ENCODE measurements around the gene UQCR11. TPM values are rescaled to one million over a fixed set of nuclear protein-coding genes. Genes with fewer than 3 reads are reported as not detected.
A peak's percentile ranks its signal among the peaks of the same experiment; 100 is the strongest.

Gene UQCR11
- total RNA-seq, 1 experiment from 2014 or later: 192 TPM

DNA sequence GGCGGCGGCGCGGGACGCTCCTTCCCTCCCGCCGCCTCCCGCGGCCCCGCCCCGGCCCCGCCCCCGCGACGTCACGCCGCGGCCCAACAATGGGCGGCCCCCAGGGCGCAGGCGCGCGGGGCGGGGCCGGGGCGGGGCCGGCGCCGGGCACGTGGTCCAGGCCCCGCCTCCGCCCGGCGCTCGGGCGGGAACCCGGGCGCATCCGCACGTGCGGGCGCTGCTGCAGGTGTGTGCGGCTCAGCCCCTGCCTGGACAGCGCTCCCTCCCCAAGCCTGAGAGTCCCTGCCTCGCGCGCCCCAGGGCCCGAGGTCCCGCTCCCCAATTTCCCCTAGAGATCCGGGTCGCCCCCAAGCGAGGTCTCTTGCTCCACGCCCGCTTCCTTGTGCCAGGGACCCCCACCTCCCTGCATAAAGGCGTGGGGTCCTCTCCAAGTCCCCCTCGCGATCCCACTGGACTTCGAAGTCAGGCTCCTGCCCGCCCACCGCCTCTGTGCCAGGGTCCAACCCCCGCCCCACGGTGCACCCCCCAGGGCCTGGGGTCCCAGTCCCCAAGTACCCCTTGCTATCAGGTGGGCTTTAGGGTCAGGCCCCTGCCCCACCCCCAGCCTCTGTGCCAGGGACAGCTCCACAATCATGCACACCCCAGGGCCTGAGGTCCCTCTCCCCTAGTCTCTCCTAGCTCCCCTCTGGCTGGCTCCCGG lies 36.8 kb downstream of the UQCR11 start, which contains the start of gene MEX3D:
TSS of gene MEX3D (minus strand) at position 6 of the 700 bp plus-strand sequence. CDS start 267 bp downstream, outside the sequence.
- Histone ChIP-seq H3K4me3 (peak within 1 kb of the TSS; percentile 54), H3K9me3 (no peaks in the 10 kb centered on the region), H3K36me3 (no peaks in the 10 kb centered on the region), H3K27me3 (no peaks in the 10 kb centered on the region)
- DNase-seq: peak; percentile 58

DNA sequence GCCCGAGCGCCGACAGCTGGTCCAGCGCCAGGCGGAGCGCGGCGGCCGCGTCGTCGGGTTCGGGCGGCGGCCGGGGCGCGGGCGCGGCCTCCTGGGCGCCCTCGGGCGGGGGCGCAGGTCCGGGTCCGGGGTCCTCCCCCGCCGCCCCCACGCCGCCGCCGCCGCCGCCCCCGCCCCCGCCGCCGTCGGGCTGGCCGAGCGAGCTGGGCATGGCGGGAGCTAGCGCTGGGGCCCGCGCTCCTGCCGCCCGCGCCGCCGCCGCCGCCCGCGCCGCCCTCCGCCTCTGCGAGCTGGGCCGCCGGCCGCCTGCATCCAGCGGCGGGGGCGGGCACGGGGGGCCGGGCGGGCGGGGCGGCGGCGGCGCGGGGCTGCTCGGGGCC lies 37.4 kb downstream of the UQCR11 start:
- DNase-seq: no peak
- Histone ChIP-seq H3K36me3 (no peaks in the 10 kb centered on the region), H3K9me3 (no peaks in the 10 kb centered on the region), H3K4me3 (no peak overlapping the region), H3K27me3 (no peaks in the 10 kb centered on the region)

DNA sequence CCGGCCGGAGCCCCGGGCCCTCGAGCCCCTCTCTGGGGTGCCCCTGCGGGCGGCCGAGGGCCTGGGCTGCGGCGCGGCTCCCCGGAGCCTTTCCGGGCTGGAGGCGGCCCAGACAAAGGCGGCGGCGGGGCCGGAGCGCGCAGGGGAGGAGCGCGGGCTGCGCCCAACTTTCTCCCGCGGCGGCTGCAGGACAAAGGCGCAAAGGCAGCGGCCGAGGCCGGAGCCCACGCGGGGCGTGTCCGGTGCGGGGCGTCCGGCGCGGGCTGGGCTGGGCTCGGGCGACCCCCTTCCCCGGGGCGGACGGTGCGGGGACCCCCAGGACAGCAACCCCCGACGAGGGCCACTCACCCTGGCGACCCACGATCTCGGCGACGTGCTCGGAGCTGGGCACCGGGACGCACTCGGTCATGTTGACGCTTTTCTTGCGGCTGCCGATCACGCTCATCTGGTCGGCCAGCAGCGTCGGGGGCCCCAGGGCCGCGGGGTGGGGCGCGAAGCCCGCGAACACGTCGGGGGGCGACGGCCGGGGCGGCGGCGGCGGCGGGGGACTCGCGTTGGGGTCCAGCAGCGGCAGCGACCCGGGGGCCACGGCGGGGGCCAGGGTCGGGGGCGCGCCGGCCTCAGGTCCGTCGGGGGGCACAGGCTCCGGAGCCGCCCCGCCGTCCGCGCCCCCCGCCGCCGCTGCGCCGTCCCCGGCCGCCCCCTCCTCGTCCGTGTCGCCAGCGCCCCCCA lies 38.0 kb downstream of the UQCR11 start:
- Histone ChIP-seq H3K9me3 (no peaks in the 10 kb centered on the region), H3K27me3 (no peaks in the 10 kb centered on the region), H3K36me3 (no peaks in the 10 kb centered on the region), H3K4me3 (peak overlapping the region; percentile 54)
- peak; percentile 17 for DNase-seq

DNA sequence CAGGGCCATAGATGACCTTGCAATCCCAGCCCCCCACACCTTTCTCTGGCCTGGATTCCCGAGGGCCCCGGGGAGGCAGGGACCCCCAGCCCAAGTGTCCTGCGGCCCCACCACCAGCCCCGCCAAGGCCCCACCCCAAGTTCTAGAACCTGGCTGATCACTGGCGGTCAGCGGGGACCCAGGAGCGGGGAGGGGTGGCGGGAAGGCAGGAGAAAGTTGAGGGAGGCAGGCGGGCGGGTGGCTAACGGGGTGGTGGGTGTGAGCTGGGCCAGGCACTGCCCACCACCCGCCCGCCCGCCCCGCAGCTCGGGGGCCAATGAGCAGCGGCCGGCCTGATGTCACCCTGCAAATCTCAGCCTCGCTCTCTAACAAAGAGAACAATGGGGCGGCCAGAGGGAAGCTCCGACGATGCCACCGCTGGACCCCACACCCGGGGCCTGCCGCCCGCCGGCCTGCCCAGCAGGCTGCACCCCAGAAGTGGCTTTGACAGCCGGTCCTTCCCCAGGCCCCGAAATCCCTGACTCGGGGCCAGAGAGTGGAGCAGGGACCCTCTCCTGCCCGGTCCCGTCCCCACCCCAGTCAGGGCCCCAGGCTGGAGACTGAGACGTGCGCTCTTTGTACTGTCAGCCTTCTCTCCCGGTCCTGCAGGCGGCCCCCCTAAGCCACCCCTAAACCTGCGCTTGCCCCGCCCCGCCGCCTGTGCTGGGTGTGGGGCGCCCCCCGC lies 38.7 kb downstream of the UQCR11 start:
- Histone ChIP-seq H3K4me3 (peak overlapping the region; percentile 54), H3K27me3 (no peaks in the 10 kb centered on the region), H3K9me3 (no peaks in the 10 kb centered on the region), H3K36me3 (no peaks in the 10 kb centered on the region)
- DNase-seq: peak; percentile 61

DNA sequence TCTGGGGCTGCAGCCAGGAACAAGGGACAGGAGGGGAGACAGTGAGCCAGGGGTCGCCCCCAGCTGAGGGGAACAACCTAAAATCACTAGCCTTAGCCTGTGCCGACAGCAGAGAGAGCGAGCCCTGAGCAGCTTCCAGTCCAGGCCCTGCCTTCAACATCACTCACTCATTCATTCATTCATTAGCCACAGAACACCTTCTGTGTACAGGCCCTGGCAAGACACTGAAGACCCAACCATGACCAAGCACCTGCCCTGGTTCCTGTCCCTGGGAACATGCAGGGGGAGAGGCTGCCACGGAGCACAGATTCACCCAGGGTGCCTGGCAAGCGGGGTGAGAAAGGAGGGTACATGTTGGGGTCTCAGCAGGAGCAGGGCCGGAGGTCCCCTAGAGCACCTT lies 42.0 kb downstream of the UQCR11 start:
- Histone ChIP-seq H3K4me3 (no peak overlapping the region), H3K9me3 (no peaks in the 10 kb centered on the region), H3K36me3 (no peaks in the 10 kb centered on the region), H3K27me3 (no peaks in the 10 kb centered on the region)
- DNase-seq: no peak

DNA sequence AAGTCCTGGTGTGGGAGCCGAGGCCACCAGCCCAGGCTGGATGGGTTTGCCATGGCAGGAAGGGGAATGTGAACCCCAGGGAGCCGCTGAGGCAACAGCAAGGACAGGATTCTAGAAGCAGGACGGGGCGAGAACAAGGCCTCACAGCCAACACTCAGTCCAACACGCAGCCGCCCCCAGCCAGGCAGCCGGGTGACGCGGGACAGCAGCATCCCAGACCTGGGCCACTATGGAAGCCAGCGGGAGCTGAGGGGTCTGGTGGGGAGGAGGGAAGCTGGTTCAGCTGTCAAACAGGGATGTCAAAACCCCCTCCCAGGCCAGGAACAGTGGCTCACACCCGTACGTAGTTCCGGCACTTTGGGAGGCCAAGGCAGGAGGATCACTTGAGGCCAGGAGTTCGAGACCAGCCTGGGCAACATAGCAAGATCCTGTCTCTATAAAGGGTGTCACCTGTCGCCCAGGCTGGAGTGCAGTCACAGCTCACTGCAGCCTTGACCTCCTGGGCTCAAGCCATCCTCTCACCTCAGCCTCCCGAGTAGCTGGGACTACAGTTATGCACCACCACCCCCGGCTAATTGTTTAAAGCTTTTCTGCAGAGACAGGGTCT lies 43.9 kb downstream of the UQCR11 start:
- no peaks in the 10 kb centered on the region for H3K36me3 ChIP-seq
- H3K9me3 ChIP-seq: no peaks in the 10 kb centered on the region
- DNase-seq: no peak
- H3K27me3 ChIP-seq: no peaks in the 10 kb centered on the region
- no peak overlapping the region for H3K4me3 ChIP-seq

DNA sequence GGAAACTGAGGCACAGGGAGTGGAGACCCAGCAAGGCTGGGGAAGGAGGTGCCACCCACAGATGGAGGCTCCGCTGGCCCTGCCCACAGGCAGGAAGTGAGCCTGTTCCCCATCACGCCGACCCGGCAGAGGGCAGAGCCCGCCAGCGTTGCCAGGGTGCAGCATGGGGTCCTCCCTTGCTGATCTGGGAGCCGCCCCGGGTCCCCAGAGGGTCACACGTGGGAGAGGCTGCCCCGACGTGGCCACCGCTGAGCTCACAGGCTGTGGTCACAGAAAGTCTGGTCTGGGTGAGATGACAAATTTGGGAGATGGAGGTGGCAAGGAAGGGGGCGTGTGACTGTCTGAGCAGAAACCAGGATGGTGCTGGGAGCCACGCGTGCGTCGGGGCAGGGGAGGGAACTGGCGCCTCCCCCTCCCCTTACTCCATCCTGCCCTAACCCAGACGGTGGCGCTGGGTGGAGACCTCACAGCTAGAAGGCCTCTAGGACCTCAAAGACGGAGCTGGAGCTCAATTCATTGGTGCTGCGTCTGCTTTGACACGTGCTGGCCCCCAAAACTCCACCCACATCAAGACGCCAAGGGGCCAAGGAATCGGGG lies 44.9 kb downstream of the UQCR11 start:
- Histone ChIP-seq H3K27me3 (no peaks in the 10 kb centered on the region), H3K36me3 (no peaks in the 10 kb centered on the region), H3K9me3 (no peaks in the 10 kb centered on the region), H3K4me3 (no peak overlapping the region)
- DNase-seq: no peak

DNA sequence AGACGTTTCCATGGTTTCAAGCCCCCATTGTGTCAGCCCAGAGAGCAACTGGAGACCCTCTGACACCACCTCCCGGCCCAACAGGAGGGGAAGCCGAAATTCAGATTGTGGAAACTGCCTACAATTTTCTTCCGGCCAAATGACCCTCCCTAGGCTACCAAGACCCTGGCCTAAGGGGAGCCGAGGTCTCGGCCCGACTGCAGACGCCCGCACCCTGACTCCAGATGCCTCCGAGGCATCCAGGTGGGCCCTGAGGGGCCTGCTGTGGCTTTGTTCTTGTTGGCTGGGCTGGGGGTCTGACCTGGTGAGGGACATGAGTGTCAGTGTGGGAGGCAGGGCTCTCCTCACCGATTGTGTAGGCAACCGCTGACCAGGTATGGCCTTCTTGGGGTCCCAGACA lies 46.7 kb downstream of the UQCR11 start:
- no peaks in the 10 kb centered on the region for H3K27me3 ChIP-seq
- no peak overlapping the region for H3K4me3 ChIP-seq
- DNase-seq: no peak
- no peaks in the 10 kb centered on the region for H3K9me3 ChIP-seq
- H3K36me3 ChIP-seq: no peaks in the 10 kb centered on the region

DNA sequence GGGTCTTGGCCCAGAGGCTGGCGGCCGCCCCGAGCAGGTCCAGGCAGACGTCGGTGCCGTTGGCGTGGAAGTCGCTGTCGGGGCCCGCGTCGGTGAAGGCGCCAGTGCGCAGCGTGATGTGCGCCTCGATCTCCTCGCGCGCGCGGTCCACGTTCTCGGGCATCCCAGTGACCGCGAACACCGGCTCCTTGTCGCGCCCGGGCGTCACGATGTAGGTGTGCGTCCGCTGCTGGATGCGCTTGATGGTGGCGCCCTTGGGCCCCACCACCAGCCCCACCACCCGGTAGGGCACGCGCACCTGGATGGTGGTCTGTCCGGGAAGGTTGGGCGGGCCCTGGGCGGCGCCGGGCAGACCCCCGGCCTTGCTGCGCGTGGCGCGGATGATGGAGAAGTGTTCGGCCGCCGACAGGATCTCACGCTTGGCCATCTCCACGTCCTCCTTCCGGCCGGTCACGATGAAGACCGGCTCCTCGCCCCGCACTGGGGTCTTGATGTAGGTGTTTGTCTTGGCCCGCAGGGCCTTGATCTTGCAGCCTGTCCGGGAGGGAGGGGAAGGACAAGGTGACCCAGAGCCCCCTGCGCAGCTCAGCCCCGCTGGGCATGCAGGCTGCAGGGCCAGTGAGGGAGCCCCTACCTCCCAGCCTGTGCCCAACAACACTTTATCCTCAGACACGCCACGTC lies 48.7 kb downstream of the UQCR11 start:
- no peak for DNase-seq
- no peak overlapping the region for H3K4me3 ChIP-seq
- no peaks in the 10 kb centered on the region for H3K27me3 ChIP-seq
- H3K36me3 ChIP-seq: no peaks in the 10 kb centered on the region
- no peaks in the 10 kb centered on the region for H3K9me3 ChIP-seq

DNA sequence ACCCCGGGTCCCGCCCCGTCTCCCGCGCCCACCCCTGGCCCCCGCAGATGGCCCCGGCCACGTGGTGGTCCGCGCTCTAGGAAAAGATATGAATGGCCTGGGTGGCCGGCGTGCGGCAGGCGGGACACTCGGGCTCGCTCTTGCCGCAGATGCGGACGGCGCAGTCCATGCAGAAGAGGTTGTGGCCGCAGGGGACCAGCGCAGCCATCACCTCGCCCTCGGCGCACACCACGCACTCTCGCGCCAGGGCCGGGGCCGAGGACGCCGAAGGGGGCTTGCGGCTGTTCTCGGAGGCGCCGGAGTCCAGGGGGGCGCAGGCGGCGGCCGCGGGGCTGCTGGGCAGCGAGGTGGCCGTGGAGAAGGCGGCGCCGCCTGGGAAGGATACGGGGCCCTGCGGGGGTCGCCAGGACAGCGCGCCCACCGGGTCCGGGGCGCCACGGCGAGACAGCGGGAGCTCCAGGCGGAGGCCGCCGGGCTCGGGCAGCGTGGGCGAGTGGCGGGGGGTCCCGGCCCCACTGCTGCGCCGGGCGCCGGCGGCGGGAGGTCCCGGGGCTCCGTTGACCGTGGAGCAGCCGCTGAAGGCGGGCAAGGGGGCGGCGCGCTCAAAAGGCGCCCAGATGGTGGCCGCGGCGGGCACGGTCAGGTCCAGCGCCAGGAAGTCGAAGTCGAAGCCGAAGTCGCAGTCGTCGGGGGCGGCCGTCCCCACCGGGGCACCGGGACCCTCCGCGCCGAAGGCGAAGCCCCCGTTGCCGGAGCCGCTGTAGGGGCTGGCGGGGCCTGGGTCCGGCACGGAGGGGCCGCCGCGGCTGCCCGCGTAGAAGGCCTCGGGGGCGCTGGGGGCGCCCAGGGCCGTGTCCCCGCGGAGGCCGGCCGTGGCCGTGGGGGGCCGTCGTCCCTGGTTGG lies 49.5 kb downstream of the UQCR11 start:
- no peaks in the 10 kb centered on the region for H3K27me3 ChIP-seq
- H3K9me3 ChIP-seq: no peaks in the 10 kb centered on the region
- DNase-seq: no peak
- no peaks in the 10 kb centered on the region for H3K36me3 ChIP-seq
- no peak overlapping the region for H3K4me3 ChIP-seq

DNA sequence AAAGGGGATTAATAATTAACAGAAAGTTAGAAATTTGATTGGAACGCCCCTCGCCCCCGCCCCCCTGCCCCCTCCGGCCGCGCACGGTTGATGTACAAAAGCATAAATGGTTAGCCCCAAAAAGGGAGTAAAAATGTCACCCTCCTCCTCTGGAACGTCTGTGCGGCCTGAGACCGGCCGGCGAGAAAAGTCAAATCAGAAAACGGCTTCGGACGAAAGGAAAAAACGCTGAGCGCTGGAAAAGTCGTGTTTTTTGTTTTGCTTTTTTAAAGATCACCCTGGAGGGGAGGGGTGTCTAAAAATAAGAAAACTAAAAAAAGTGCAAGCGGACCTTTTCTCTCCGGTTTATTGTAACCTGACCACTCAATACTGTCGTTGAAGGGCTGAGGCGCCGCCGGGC lies 50.3 kb downstream of the UQCR11 start:
- H3K27me3 ChIP-seq: no peaks in the 10 kb centered on the region
- H3K36me3 ChIP-seq: no peaks in the 10 kb centered on the region
- H3K4me3 ChIP-seq: no peak overlapping the region
- no peaks in the 10 kb centered on the region for H3K9me3 ChIP-seq
- no peak for DNase-seq

DNA sequence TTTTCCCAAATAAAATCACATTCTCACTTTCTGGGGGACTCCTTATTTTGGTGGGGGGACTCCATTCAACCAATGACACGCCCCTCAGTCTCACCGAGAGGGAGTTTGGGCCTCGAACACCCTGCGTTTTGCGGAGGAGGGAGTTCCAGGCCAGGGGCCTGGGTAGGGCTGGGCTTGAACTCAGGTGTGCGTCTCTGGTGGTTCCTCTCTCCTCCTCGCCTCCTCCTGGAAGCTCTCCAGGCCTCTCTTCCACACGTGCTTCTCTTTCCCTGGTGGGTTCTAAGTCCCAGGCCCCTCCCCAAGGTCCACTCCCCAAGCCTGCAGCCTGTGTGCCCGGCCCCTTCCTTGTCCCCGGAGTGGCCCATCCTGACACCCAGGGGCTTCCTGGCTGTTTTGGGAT lies 51.8 kb downstream of the UQCR11 start:
- Histone ChIP-seq H3K36me3 (no peaks in the 10 kb centered on the region), H3K27me3 (no peaks in the 10 kb centered on the region), H3K9me3 (no peaks in the 10 kb centered on the region), H3K4me3 (no peak overlapping the region)
- DNase-seq: no peak

DNA sequence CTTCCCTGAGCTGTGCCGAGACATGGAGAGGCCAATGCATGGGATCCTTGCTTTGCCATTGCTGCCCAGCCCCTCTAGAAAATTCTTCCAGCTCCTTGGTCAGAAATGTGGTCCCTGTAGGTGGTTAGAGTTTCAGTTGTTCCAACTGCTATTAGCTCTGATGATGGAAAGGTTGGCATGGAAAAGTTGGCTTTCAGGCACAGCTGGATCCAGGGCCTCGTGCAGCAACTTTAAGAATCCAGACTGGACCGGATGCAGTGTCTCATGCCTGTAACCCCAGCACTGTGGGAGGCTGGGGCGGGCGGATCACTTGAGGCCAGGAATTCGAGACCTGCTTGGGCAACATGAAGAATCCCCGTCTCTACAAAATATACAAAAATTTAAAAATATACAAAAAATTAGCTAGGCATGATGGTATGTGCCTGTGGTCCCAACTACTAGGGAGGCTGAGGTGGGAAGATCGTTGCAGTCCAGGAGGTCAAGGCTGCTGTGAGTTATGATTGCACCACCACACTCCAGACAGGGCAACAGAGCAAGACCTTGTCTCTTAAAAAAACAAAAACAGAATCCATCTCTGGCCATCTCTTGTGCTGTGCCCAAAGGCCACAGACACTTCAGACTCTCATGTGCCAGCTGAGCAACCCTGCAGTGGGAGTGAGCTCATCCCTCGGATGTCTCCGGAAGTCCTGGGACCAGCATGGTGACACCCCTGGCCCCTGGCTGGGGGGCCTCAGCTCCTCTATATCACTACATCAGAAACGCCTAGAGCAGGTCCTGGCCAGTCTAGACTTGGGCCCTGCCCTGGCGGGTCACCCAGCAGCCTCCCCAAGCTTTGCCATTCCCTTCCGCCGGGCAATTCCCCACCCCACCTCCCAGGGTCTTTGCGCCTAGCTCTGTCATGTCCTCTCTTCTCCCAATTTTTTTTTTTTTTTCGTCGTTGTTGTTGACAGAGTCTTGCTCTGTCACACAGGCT lies 53.9 kb downstream of the UQCR11 start:
- H3K9me3 ChIP-seq: no peaks in the 10 kb centered on the region
- H3K27me3 ChIP-seq: no peaks in the 10 kb centered on the region
- no peaks in the 10 kb centered on the region for H3K36me3 ChIP-seq
- no peak overlapping the region for H3K4me3 ChIP-seq
- DNase-seq: no peak

DNA sequence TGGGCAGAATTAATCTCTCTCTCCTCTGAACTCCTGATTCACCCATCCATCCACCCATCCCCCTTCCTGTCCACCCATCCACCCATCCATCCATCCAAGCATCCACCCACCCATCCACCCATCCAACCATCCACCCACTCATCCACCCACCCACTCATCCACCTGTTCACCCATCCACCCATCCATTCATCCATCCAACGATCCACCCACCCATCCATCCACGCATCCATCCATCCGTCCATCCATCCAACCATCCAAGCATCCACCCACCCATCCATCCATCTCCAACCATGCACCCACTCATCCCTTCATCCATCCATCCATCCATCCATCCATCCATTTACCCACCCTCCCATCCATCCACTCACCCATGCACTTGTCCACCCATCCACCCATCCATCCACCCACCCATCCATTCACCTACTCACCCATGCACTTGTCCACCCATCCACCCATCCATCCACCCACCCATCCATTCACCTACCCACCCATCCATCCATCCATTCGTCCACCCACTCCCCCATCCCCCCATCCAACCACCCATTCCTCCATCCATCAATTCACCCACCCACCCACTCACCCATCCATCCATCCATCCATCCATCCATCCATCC lies 55.8 kb downstream of the UQCR11 start:
- Histone ChIP-seq H3K4me3 (no peak overlapping the region), H3K36me3 (no peaks in the 10 kb centered on the region), H3K27me3 (no peaks in the 10 kb centered on the region), H3K9me3 (no peaks in the 10 kb centered on the region)
- DNase-seq: no peak

Data from MG63 (cell line).